GM19099 (cell line): Measurements from ENCODE around the gene FUNDC1.

Source experiments
- POLR2A ChIP-seq: IDR thresholded peaks from 3 replicates; pipeline ENCODE4 v1.6.1; 2011; ENCODE audit warnings: low read depth; ENCODE audit not compliant: insufficient read length; ENCODE audit errors: extremely low read depth

Gene FUNDC1

GRCh38 chrX:44494357-44494756 is 48.3 kb downstream of the FUNDC1 start:
- TF ChIP-seq POLR2A, result no peak

GRCh38 chrX:44489515-44489914 is 53.1 kb downstream of the FUNDC1 start:
- TF ChIP-seq POLR2A, result no peak

GRCh38 chrX:44484607-44485146 is 58.0 kb downstream of the FUNDC1 start:
- TF ChIP-seq POLR2A, result no peak

GRCh38 chrX:44483965-44484606 is 58.6 kb downstream of the FUNDC1 start:
- no peak for TF ChIP-seq POLR2A

DNA sequence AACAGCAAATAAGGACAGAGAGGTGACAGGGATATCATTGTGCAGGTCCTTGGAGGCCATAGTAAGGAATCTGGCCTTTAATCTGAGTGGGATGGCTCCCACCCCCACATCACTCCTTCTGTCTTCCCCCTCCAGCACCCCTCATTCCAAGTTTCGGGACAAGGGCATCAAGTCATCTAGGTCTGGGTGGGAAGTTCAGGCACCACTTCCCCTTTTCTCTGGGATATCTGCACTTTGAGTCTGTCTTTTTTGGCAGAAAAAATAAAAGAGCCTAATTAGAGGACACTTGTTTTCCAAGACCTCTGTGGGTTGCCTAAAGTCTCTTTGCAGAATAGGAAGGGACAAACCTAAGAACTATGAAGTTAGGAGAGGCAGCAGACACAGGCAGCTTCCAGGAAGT is 60.1 kb downstream of the FUNDC1 start:
- TF ChIP-seq POLR2A, result no peak

- TF ChIP-seq POLR2A, result no peak
These were observed 62.1 kb downstream of the FUNDC1 start for GRCh38 chrX:44480591-44480990.

DNA sequence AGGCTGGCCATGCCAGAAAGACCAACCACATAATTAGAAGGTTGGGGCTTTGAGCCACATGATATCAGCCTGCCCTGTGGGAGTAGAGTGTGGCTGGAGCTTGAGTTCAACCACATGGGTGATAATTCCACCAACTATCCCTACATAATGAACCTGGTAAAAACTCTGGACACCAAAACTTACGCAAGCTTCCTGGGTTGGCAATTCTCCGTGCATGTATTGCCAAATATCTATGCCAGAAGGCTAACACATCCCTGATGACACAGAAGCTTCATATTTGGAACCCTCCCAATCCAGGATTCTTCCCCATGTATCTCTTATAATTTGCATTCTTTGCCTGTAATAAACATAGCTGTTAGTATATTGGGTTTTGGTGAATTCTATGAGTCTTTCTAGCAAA is 68.2 kb downstream of the FUNDC1 start:
- no peak for TF ChIP-seq POLR2A
